ENCODE data around the gene HBD.
A peak's percentile ranks its signal among the peaks of the same experiment; 100 is the strongest.

DNA sequence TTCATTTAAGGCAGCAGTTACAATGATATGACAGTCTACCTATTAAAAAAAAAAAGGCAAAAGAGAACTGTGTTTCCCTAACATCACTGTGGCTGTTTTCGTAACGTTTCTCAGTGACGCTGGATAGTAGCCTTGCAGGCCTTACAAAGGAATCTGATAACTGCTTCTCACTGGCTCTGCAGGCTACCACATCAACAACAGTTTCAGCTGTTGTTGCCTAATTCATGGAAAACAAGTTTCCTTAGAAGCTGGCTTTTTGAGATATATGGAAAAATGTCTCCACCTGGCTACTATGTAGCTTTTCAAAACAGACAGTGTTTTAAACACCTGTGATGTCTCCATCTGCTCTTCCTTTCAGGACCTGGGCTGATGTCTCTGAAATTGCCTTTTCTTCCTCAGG, 37.6 kb downstream of the HBD start:
- TF ChIP-seq, protein P1, sequence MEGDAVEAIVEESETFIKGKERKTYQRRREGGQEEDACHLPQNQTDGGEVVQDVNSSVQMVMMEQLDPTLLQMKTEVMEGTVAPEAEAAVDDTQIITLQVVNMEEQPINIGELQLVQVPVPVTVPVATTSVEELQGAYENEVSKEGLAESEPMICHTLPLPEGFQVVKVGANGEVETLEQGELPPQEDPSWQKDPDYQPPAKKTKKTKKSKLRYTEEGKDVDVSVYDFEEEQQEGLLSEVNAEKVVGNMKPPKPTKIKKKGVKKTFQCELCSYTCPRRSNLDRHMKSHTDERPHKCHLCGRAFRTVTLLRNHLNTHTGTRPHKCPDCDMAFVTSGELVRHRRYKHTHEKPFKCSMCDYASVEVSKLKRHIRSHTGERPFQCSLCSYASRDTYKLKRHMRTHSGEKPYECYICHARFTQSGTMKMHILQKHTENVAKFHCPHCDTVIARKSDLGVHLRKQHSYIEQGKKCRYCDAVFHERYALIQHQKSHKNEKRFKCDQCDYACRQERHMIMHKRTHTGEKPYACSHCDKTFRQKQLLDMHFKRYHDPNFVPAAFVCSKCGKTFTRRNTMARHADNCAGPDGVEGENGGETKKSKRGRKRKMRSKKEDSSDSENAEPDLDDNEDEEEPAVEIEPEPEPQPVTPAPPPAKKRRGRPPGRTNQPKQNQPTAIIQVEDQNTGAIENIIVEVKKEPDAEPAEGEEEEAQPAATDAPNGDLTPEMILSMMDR (IDR thresholded peaks at IDR 0.05) = 0 out of 2 replicates have a peak, but pooled peaks have one; percentile 5
- no peak for TF ChIP-seq POLR2AphosphoS5 (IDR thresholded peaks at IDR 0.05; ENCODE audit: low read depth, low read length)
- no peak for TF ChIP-seq SIN3A (IDR thresholded peaks at IDR 0.05; ENCODE audit: borderline replicate concordance, insufficient read depth, low read depth, low read length)
